Panc1 (cell line): ENCODE data around the gene WDR49. TPM values are rescaled to one million over a fixed set of nuclear protein-coding genes. Genes with fewer than 3 reads are reported as not detected.

Experiments
- ATAC-seq: fragments of 200-7000 bp; cut with Tn5 transposase; 2 replicates; pipeline ENCODE4 v1.9.1; 2020; ENCODE audit warnings: mild to moderate bottlenecking, moderate library complexity
- BruUV-seq: library from RNA; stranded (reverse); fragments of 400-500 nt; replicated peaks from 2 replicates; lab custom pipeline; 2021; lab: Mats Ljungman, UMichigan
- CTCF ChIA-PET: fragments of 300-600 bp; sonication (Branson Sonifier 250); formaldehyde crosslinking; loops from one replicate; lab custom pipeline; 2022; ENCODE audit warnings: antibody characterized with exemption; lab: Charles Lee
- POLR2A ChIA-PET: fragments of 300-600 bp; sonication (Branson Sonifier 250); formaldehyde crosslinking; loops from one replicate; lab custom pipeline; 2022; ENCODE audit warnings: antibody characterized with exemption; lab: Charles Lee
- DNase-seq: peaks from one replicate; pipeline ENCODE4 v3.0.0-alpha.2; 2010; ENCODE audit warnings: low read depth, low spot score
- H3K27ac ChIP-seq: 2 replicates; pipeline ENCODE4 v1.5.1; 2011; ENCODE audit warnings: mild to moderate bottlenecking, low read length, inconsistent platforms
- H3K27me3 ChIP-seq: fragments of 200-500 bp; sonication (Bioruptor generic); 2 replicates; pipeline ENCODE4 v1.6.0; 2014; ENCODE audit warnings: low read length, inconsistent platforms; ENCODE audit not compliant: control insufficient read depth, insufficient read depth
- H3K36me3 ChIP-seq: fragments of 200-500 bp; sonication (Bioruptor generic); 2 replicates; pipeline ENCODE4 v1.5.1; 2014; ENCODE audit warnings: inconsistent platforms, mild to moderate bottlenecking, low read length, moderate library complexity; ENCODE audit not compliant: control insufficient read depth, insufficient read depth
- H3K4me1 ChIP-seq: 2 replicates; pipeline ENCODE4 v1.5.1; 2011; ENCODE audit warnings: inconsistent platforms, mild to moderate bottlenecking, low read length, moderate library complexity; ENCODE audit not compliant: control insufficient read depth, insufficient read depth
- H3K4me3 ChIP-seq, 2 experiments: 2 replicates each; pipeline ENCODE4 v1.5.1; 2011 to 2012; ENCODE audit warnings: low read depth in 2 of 2, low read length in 2 of 2, mild to moderate bottlenecking in 2 of 2, inconsistent platforms in 1 of 2, moderate library complexity in 1 of 2
- H3K9me3 ChIP-seq: fragments of 200-500 bp; sonication (Bioruptor generic); 2 replicates; pipeline ENCODE4 v1.5.1; 2014; ENCODE audit warnings: low read depth, mild to moderate bottlenecking, inconsistent platforms, low read length, moderate library complexity; ENCODE audit not compliant: control insufficient read depth, insufficient read depth
- POLR2AphosphoS5 ChIP-seq: IDR thresholded peaks from 2 replicates; pipeline ENCODE4 v1.6.1; 2012; ENCODE audit warnings: mild to moderate bottlenecking, low read depth, low read length, moderate library complexity
- SIN3A ChIP-seq: IDR thresholded peaks from 2 replicates; pipeline ENCODE4 v1.6.1; 2012; ENCODE audit warnings: low read depth, mild to moderate bottlenecking, low read length, moderate library complexity, borderline replicate concordance; ENCODE audit not compliant: insufficient read depth
- TCF7L2 ChIP-seq: IDR thresholded peaks from 2 replicates; pipeline ENCODE4 v1.6.1; 2011; ENCODE audit warnings: mild to moderate bottlenecking, low read depth, low read length, inconsistent platforms
- in situ Hi-C: cut with HindIII; loops from 2 replicates; pipeline ENCODE4 v1.10.0; 2016; ENCODE audit warnings: low sequenced_read_pairs, low pct_unique_long_range_greater_than_20kb
- intact Hi-C: fragments of 100-400 bp; cut with micrococcal nuclease; formaldehyde crosslinking; loops from one replicate; pipeline ENCODE4 v1.10.0; 2022; ENCODE audit not compliant: unreplicated experiment
- total RNA-seq: library from RNA; stranded (reverse); gene quantifications from one replicate; pipeline ENCODE4 v1.2.1, GENCODE V29; 2021; ENCODE audit not compliant: unreplicated experiment
- TF ChIP-seq, protein P1 (sequence below), 2 experiments: IDR thresholded peaks; 2 replicates each; pipeline ENCODE4 v1.6.1; 2011 to 2012; ENCODE audit warnings: low read depth in 2 of 2, control low read depth in 1 of 2, low read length in 1 of 2, mild to moderate bottlenecking in 1 of 2, moderate library complexity in 1 of 2; ENCODE audit not compliant: insufficient read depth in 1 of 2
- TF ChIP-seq, protein P2 (sequence below): fragments of 450-650 bp; IDR thresholded peaks from 2 replicates; pipeline ENCODE4 v1.5.1; 2017; ENCODE audit warnings: mild to moderate bottlenecking

Gene WDR49
- total RNA-seq, 1 experiment from 2014 or later: 0.23 TPM

- Histone ChIP-seq H3K36me3 (no peaks in the 10 kb centered on the region), H3K4me3 (no peak overlapping the region), H3K4me1 (no peaks in the 10 kb centered on the region), H3K27ac (no peak overlapping the region), H3K27me3 (no peaks in the 10 kb centered on the region), H3K9me3 (no peaks in the 10 kb centered on the region)
- DNase-seq (no peak), ATAC-seq (no peak)
- no TSS peak for BruUV-seq
- POLR2A ChIA-PET: no interaction called here
- TF ChIP-seq POLR2AphosphoS5: no peak
- TF ChIP-seq, protein P1, sequence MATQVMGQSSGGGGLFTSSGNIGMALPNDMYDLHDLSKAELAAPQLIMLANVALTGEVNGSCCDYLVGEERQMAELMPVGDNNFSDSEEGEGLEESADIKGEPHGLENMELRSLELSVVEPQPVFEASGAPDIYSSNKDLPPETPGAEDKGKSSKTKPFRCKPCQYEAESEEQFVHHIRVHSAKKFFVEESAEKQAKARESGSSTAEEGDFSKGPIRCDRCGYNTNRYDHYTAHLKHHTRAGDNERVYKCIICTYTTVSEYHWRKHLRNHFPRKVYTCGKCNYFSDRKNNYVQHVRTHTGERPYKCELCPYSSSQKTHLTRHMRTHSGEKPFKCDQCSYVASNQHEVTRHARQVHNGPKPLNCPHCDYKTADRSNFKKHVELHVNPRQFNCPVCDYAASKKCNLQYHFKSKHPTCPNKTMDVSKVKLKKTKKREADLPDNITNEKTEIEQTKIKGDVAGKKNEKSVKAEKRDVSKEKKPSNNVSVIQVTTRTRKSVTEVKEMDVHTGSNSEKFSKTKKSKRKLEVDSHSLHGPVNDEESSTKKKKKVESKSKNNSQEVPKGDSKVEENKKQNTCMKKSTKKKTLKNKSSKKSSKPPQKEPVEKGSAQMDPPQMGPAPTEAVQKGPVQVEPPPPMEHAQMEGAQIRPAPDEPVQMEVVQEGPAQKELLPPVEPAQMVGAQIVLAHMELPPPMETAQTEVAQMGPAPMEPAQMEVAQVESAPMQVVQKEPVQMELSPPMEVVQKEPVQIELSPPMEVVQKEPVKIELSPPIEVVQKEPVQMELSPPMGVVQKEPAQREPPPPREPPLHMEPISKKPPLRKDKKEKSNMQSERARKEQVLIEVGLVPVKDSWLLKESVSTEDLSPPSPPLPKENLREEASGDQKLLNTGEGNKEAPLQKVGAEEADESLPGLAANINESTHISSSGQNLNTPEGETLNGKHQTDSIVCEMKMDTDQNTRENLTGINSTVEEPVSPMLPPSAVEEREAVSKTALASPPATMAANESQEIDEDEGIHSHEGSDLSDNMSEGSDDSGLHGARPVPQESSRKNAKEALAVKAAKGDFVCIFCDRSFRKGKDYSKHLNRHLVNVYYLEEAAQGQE (IDR thresholded peaks at IDR 0.05; ENCODE audit: insufficient read depth in 1 of 2, low read depth in 2 of 2, low read length in 1 of 2): no peak
- TF ChIP-seq TCF7L2: no peak
- TF ChIP-seq, protein P2, sequence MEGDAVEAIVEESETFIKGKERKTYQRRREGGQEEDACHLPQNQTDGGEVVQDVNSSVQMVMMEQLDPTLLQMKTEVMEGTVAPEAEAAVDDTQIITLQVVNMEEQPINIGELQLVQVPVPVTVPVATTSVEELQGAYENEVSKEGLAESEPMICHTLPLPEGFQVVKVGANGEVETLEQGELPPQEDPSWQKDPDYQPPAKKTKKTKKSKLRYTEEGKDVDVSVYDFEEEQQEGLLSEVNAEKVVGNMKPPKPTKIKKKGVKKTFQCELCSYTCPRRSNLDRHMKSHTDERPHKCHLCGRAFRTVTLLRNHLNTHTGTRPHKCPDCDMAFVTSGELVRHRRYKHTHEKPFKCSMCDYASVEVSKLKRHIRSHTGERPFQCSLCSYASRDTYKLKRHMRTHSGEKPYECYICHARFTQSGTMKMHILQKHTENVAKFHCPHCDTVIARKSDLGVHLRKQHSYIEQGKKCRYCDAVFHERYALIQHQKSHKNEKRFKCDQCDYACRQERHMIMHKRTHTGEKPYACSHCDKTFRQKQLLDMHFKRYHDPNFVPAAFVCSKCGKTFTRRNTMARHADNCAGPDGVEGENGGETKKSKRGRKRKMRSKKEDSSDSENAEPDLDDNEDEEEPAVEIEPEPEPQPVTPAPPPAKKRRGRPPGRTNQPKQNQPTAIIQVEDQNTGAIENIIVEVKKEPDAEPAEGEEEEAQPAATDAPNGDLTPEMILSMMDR: no peak
- TF ChIP-seq SIN3A: no peak
- intact Hi-C loops: no loop called here
- in situ Hi-C loops: no loop called here
- CTCF ChIA-PET: no interaction called here
Measured at GRCh38 chr3:167602041-167602440, 51.7 kb downstream of the WDR49 start.

DNA sequence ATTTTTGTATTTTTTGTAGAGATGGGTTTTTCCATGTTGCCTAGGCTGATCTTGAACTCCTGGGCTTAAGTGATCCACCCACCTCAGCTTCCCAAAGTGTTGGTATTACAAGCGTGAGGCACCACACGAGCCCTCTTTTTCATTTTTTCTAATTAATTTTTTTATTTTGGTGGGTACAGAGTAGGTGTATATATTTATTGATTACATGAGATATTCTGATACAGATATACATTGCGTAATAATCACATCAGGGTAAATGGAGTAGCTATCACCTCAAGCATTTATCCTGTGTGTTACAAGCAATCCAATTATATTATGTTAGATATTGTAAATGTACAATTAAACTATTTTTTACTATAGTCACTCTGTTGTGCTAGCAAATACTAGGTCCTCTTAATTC is 66.1 kb downstream of the WDR49 start:
- CTCF ChIA-PET: no interaction called here
- in situ Hi-C loops: no loop called here
- BruUV-seq: no TSS peak

More for the DNA sequence above, 66.1 kb downstream of the WDR49 start:
- Histone ChIP-seq H3K9me3 (no peaks in the 10 kb centered on the region), H3K36me3 (no peaks in the 10 kb centered on the region), H3K27me3 (no peaks in the 10 kb centered on the region), H3K4me3 (no peak overlapping the region), H3K27ac (no peak overlapping the region), H3K4me1 (no peaks in the 10 kb centered on the region)
- POLR2A ChIA-PET: no interaction called here
- ATAC-seq (no peak), DNase-seq (no peak)
- TF ChIP-seq TCF7L2 (no peak), SIN3A (no peak), POLR2AphosphoS5 (no peak)
- TF ChIP-seq, protein P1 (IDR thresholded peaks at IDR 0.05; ENCODE audit: insufficient read depth in 1 of 2, low read depth in 2 of 2, low read length in 1 of 2): no peak
- TF ChIP-seq, protein P2: no peak
- intact Hi-C loops: no loop called here
